Small intestine (tissue), 16 donors: Measurements from ENCODE around the gene POP5. TPM values are rescaled to one million over a fixed set of nuclear protein-coding genes. Genes with fewer than 3 reads are reported as not detected.
A peak's percentile ranks its signal among the peaks of the same experiment; 100 is the strongest.

Source experiments
- DNase-seq, 2 donors: peaks; one replicate each; pipeline versions ENCODE4 v3.0.0 to v3.0.0-alpha.2; 2013
- FAIRE-seq: peaks from 2 replicates; lab custom pipeline; 2012; peaks lifted over from hg19 to GRCh38; lab: Jason Lieb, UNC
- H3K27ac ChIP-seq, 3 donors: one replicate each; pipeline ENCODE4 v1.5.1; 2013; ENCODE audit warnings: low read length in 2 of 3, mild to moderate bottlenecking in 2 of 3, control low read depth in 1 of 3, inconsistent platforms in 1 of 3, low read depth in 1 of 3, moderate library complexity in 1 of 3
- H3K27me3 ChIP-seq, 3 donors: one replicate each; pipeline ENCODE4 v1.6.1; 2013; ENCODE audit warnings: low read length in 3 of 3, inconsistent platforms in 1 of 3; ENCODE audit not compliant: control insufficient read depth in 3 of 3, insufficient read depth in 3 of 3
- H3K36me3 ChIP-seq, 3 donors: one replicate each; pipeline ENCODE4 v1.6.1; 2013; ENCODE audit warnings: low read length in 3 of 3, inconsistent platforms in 1 of 3, low read depth in 1 of 3, mild to moderate bottlenecking in 1 of 3, moderate library complexity in 1 of 3; ENCODE audit not compliant: control insufficient read depth in 3 of 3, insufficient read depth in 2 of 3
- H3K4me1 ChIP-seq, 3 donors: one replicate each; pipeline ENCODE4 v1.6.1; 2013; ENCODE audit warnings: low read length in 2 of 3, inconsistent platforms in 1 of 3, low read depth in 1 of 3, mild to moderate bottlenecking in 1 of 3, moderate library complexity in 1 of 3; ENCODE audit not compliant: control insufficient read depth in 3 of 3, insufficient read depth in 2 of 3
- H3K4me3 ChIP-seq, 3 donors: one replicate each; pipeline ENCODE4 v1.5.1; 2013; ENCODE audit warnings: low read length in 3 of 3, control low read depth in 1 of 3, inconsistent platforms in 1 of 3, low read depth in 1 of 3, mild to moderate bottlenecking in 1 of 3, moderate library complexity in 1 of 3
- H3K9me3 ChIP-seq, 2 donors: one replicate each; pipeline ENCODE4 v1.6.1; 2013; ENCODE audit warnings: low read depth in 1 of 2, low read length in 1 of 2; ENCODE audit not compliant: control insufficient read depth in 2 of 2, insufficient read depth in 1 of 2
- WGBS, 3 donors: extraction: QIAGEN DNeasy Blood & Tissue Kit; methylation state at CpG; one replicate each; pipeline ENCODE4 v1.1.7; 2013; 5-methylcytosine and 5-hydroxymethylcytosine counted together
- long read RNA-seq, 10 donors: transcript quantifications; one replicate each; lab custom pipeline, GENCODE V29; 2026
- polyA plus RNA-seq, 4 donors: library from polyadenylated mRNA; stranded (reverse) in 3 of 4; unstranded in 1 of 4; fragments of 200-250 nt in 3 of 4; fragments of 120-200 nt in 1 of 4; gene quantifications; one replicate each; pipeline versions ENCODE4 v1.2.1 to v1.2.3, GENCODE V29; 2013
- donor health status: healthy with polysubstance abuse.
- donor health status: control.
- donor health status: control.
- donor health status: Bipolar disorder and iron deficiency.
- donor health status: healthy.

POP5 gene
- polyA plus RNA-seq: 10 to 100 TPM; 20.0 to 59.9 (median 43.8) TPM
- long read RNA-seq, donor 1, transcript POP5-205 (2 exons, 718 nt): minor isoform, 7 of 60 reads
- long read RNA-seq, donor 1, transcript POP5-201 (4 exons, 913 nt): minor isoform, 5 of 60 reads
- long read RNA-seq, donor 1, transcript POP5-202 (5 exons, 801 nt): major isoform, 33 of 60 reads
- long read RNA-seq, donor 1, transcript POP5-207 (1 exons, 578 nt): minor isoform, 8 of 60 reads
- long read RNA-seq, donor 1, partial matches to known transcripts: 0 of 60 reads
- long read RNA-seq, donor 1, other reads (novel, unspliced or antisense): 0 of 60 reads
- long read RNA-seq, donor 2, partial matches to known transcripts: 0 of 9 reads
- long read RNA-seq, donor 2, other reads (novel, unspliced or antisense): 0 of 9 reads
- long read RNA-seq, donor 3, transcript POP5-202 (5 exons, 801 nt): major isoform, 7 of 19 reads
- long read RNA-seq, donor 3, transcript POP5-201 (4 exons, 913 nt): minor isoform, 6 of 19 reads
- long read RNA-seq, donor 3, partial matches to known transcripts: 0 of 19 reads
- long read RNA-seq, donor 3, other reads (novel, unspliced or antisense): 0 of 19 reads
- long read RNA-seq, donor 4: 0 reads
- long read RNA-seq, donor 5, partial matches to known transcripts: 0 of 7 reads
- long read RNA-seq, donor 5, other reads (novel, unspliced or antisense): 0 of 7 reads
- long read RNA-seq, donor 6, transcript POP5-207 (1 exons, 578 nt): major isoform, 5 of 12 reads
- long read RNA-seq, donor 6, transcript POP5-202 (5 exons, 801 nt): major isoform, 5 of 12 reads
- long read RNA-seq, donor 6, partial matches to known transcripts: 0 of 12 reads
- long read RNA-seq, donor 6, other reads (novel, unspliced or antisense): 0 of 12 reads
- long read RNA-seq, donor 7: 0 reads
- long read RNA-seq, donor 8, partial matches to known transcripts: 0 of 3 reads
- long read RNA-seq, donor 8, other reads (novel, unspliced or antisense): 0 of 3 reads
- long read RNA-seq, donor 9, partial matches to known transcripts: 0 of 4 reads
- long read RNA-seq, donor 9, other reads (novel, unspliced or antisense): 0 of 4 reads
- long read RNA-seq, donor 10, transcript POP5-202 (5 exons, 801 nt): major isoform, 10 of 24 reads
- long read RNA-seq, donor 10, partial matches to known transcripts: 0 of 24 reads
- long read RNA-seq, donor 10, other reads (novel, unspliced or antisense): 0 of 24 reads

GRCh38 chr12:120580787-120581723 lies at the start of gene POP5:
Gene POP5, minus strand, starts transcription at chr12:120581402. Its CDS starts 40 bp downstream, at chr12:120581362.
- peaks cover 0 to 9% (median 4%) of the 10 kb centered on the region in 3 donors for H3K4me1 ChIP-seq
- peak within 1 kb of the TSS; percentile 75 to 89 (median 86) for H3K4me3 ChIP-seq
- WGBS, 3 donors: 0 to 1% (median 0%) methylated on average over 56 of the region's 56 CpGs
- DNase-seq: peak; percentile 98 to 99
- no peaks in the 10 kb centered on the region for H3K9me3 ChIP-seq
- H3K27me3 ChIP-seq: peaks cover 0 to 17% (median 0%) of the 10 kb centered on the region in 3 donors
- H3K27ac ChIP-seq: peak within 1 kb of the TSS; percentile 43 to 65 (median 46)
- FAIRE-seq: no peak
- H3K36me3 ChIP-seq: peaks cover 12 to 35% (median 19%) of the 10 kb centered on the region in 3 donors

- Histone ChIP-seq H3K4me3 (no peak overlapping the region), H3K27ac (no peak overlapping the region), H3K36me3 (no peaks in the 10 kb centered on the region), H3K9me3 (no peaks in the 10 kb centered on the region), H3K4me1 (no peaks in the 10 kb centered on the region), H3K27me3 (peaks cover 0 to 2% (median 0%) of the 10 kb centered on the region in 3 donors)
- DNase-seq (no peak), FAIRE-seq (no peak)
- 82 to 90% (median 82%) methylated on average over 15 of the region's 15 CpGs for WGBS, 3 donors
Observed at GRCh38 chr12:120630104-120630892, 49.1 kb upstream of the POP5 start.

GRCh38 chr12:120628919-120629318 lies 47.7 kb upstream of the POP5 start:
- Histone ChIP-seq H3K4me3 (no peak overlapping the region), H3K36me3 (no peaks in the 10 kb centered on the region), H3K4me1 (no peaks in the 10 kb centered on the region), H3K27me3 (no peaks in the 10 kb centered on the region), H3K9me3 (no peaks in the 10 kb centered on the region), H3K27ac (no peak overlapping the region)
- FAIRE-seq (no peak), DNase-seq (peak; percentile 31 to 63)
- WGBS, 3 donors: 33 to 48% (median 39%) methylated on average over 4 of the region's 4 CpGs

GRCh38 chr12:120625557-120626419 lies 44.6 kb upstream of the POP5 start:
- no peak for FAIRE-seq
- H3K27ac ChIP-seq: no peak overlapping the region

GRCh38 chr12:120620624-120621023 lies 39.4 kb upstream of the POP5 start:
- Histone ChIP-seq H3K9me3 (no peaks in the 10 kb centered on the region), H3K4me1 (no peaks in the 10 kb centered on the region), H3K27me3 (peaks cover 0 to 7% (median 2%) of the 10 kb centered on the region in 3 donors), H3K36me3 (no peaks in the 10 kb centered on the region), H3K27ac (peak overlapping the region in 2 of 3 donors; percentile 12 to 41), H3K4me3 (no peak overlapping the region)
- DNase-seq (peak; percentile 50 to 97), FAIRE-seq (no peak)
- 14 to 61% (median 45%) methylated on average over 2 of the region's 2 CpGs for WGBS, 3 donors

More at GRCh38 chr12:120625557-120626419, 44.6 kb upstream of the POP5 start:
- Histone ChIP-seq H3K4me1 (no peaks in the 10 kb centered on the region), H3K9me3 (no peaks in the 10 kb centered on the region), H3K27me3 (no peaks in the 10 kb centered on the region), H3K4me3 (no peak overlapping the region), H3K36me3 (no peaks in the 10 kb centered on the region)
- peak in 1 of 2 donors; percentile 16 for DNase-seq
- WGBS, 3 donors: 73 to 81% (median 77%) methylated on average over 26 of the region's 26 CpGs

- WGBS, 3 donors: 37 to 60% (median 52%) methylated on average over 8 of the region's 8 CpGs
- H3K9me3 ChIP-seq: no peaks in the 10 kb centered on the region
- no peak overlapping the region for H3K27ac ChIP-seq
- FAIRE-seq (no peak), DNase-seq (no peak)
- no peaks in the 10 kb centered on the region for H3K4me1 ChIP-seq
- no peaks in the 10 kb centered on the region for H3K36me3 ChIP-seq
- no peak overlapping the region for H3K4me3 ChIP-seq
- H3K27me3 ChIP-seq: peaks cover 0 to 7% (median 2%) of the 10 kb centered on the region in 3 donors
Observed at GRCh38 chr12:120618954-120619615, 37.9 kb upstream of the POP5 start.
